Thoracic aorta (tissue), 2 donors: ENCODE measurements around the gene KRT78. TPM values are rescaled to one million over a fixed set of nuclear protein-coding genes. Genes with fewer than 3 reads are reported as not detected.

ENCODE experiments used
- ATAC-seq: fragments of 150-250 bp; one replicate; pipeline ENCODE4 v1.8.0; 2017; ENCODE audit warnings: low read depth; ENCODE audit not compliant: insufficient number of reproducible peaks, low FRiP score
- DNase-seq: peaks from one replicate; pipeline ENCODE4 v3.0.0-alpha.2; 2020; ENCODE audit warnings: low spot score
- H3K27ac ChIP-seq, 2 donors: fragments of 200-600 bp; sonication (generic); 1 replicate in 1 of 2; 2 replicates in 1 of 2; pipeline ENCODE4 v1.5.1; 2016; ENCODE audit warnings: mild to moderate bottlenecking in 2 of 2, moderate library complexity in 2 of 2
- H3K27me3 ChIP-seq: fragments of 200-600 bp; sonication (generic); replicated peaks from 2 replicates; pipeline ENCODE4 v1.6.0; 2016; ENCODE audit warnings: mild to moderate bottlenecking; ENCODE audit not compliant: insufficient read depth
- H3K36me3 ChIP-seq: fragments of 200-600 bp; sonication (generic); one replicate; pipeline ENCODE4 v1.5.1; 2016
- H3K4me1 ChIP-seq, 2 donors: fragments of 200-600 bp; sonication (generic); 1 replicate in 1 of 2; 2 replicates in 1 of 2; pipeline versions ENCODE4 v1.5.1 to v1.6.0; 2016; ENCODE audit warnings: low read depth in 2 of 2, mild to moderate bottlenecking in 1 of 2; ENCODE audit not compliant: control insufficient read depth in 1 of 2
- H3K4me3 ChIP-seq: fragments of 200-600 bp; sonication (generic); 2 replicates; pipeline ENCODE4 v1.5.1; 2016; ENCODE audit warnings: mild to moderate bottlenecking
- H3K9me3 ChIP-seq: fragments of 200-600 bp; sonication (generic); 2 replicates; pipeline ENCODE4 v1.5.1; 2016
- CTCF ChIP-seq: fragments of 200-600 bp; sonication (generic); IDR thresholded peaks from one replicate; pipeline ENCODE4 v1.5.1; 2019; ENCODE audit warnings: antibody characterized with exemption
- total RNA-seq, 2 donors: library from RNA; depleted of rRNA; stranded (reverse); fragments of >200 nt; gene quantifications; one replicate each; pipeline versions ENCODE4 v1.1.0 to v1.2.3, GENCODE V29; 2016

KRT78 gene
- total RNA-seq, 2 donors from 2014 or later = not detected

GRCh38 chr12:52870361-52871290, 21.8 kb upstream of the KRT78 start:
- Histone ChIP-seq H3K27me3 (no peaks in the 10 kb centered on the region), H3K27ac (peak overlapping the region in 1 of 2 donors; percentile 28), H3K4me1 (peaks cover 4 to 21% of the 10 kb centered on the region in 2 donors), H3K4me3 (no peak overlapping the region), H3K9me3 (no peaks in the 10 kb centered on the region), H3K36me3 (no peaks in the 10 kb centered on the region)
- peak; percentile 40 for TF ChIP-seq CTCF
- DNase-seq (no peak), ATAC-seq (no peak)

- Histone ChIP-seq H3K4me3 (no peak overlapping the region), H3K4me1 (peaks cover 0 to 10% of the 10 kb centered on the region in 2 donors), H3K27ac (no peak overlapping the region), H3K27me3 (no peaks in the 10 kb centered on the region), H3K36me3 (no peaks in the 10 kb centered on the region), H3K9me3 (no peaks in the 10 kb centered on the region)
- no peak for TF ChIP-seq CTCF
- no peak for ATAC-seq
- DNase-seq = no peak
These were observed 18.8 kb upstream of the KRT78 start for GRCh38 chr12:52867642-52868041.

- Histone ChIP-seq H3K4me1 (peaks cover 0 to 10% of the 10 kb centered on the region in 2 donors), H3K9me3 (no peaks in the 10 kb centered on the region), H3K36me3 (no peaks in the 10 kb centered on the region), H3K27ac (no peak overlapping the region), H3K4me3 (no peak overlapping the region), H3K27me3 (no peaks in the 10 kb centered on the region)
- DNase-seq (no peak), ATAC-seq (no peak)
- TF ChIP-seq CTCF = no peak
These were observed 18.4 kb upstream of the KRT78 start for GRCh38 chr12:52867152-52867551.

GRCh38 chr12:52865090-52865944, 16.5 kb upstream of the KRT78 start:
- Histone ChIP-seq H3K4me1 (no peaks in the 10 kb centered on the region), H3K27ac (no peak overlapping the region), H3K9me3 (no peaks in the 10 kb centered on the region), H3K4me3 (no peak overlapping the region), H3K27me3 (no peaks in the 10 kb centered on the region), H3K36me3 (no peaks in the 10 kb centered on the region)
- DNase-seq (no peak), ATAC-seq (no peak)
- TF ChIP-seq CTCF = peak; percentile 63

- Histone ChIP-seq H3K9me3 (no peaks in the 10 kb centered on the region), H3K27ac (no peak overlapping the region), H3K4me3 (no peak overlapping the region), H3K36me3 (no peaks in the 10 kb centered on the region), H3K27me3 (no peaks in the 10 kb centered on the region), H3K4me1 (no peaks in the 10 kb centered on the region)
- no peak for ATAC-seq
- no peak for DNase-seq
- TF ChIP-seq CTCF = no peak
These were observed 13.2 kb upstream of the KRT78 start for GRCh38 chr12:52862023-52862422.
